ENCODE results near the gene PITX1.
A peak's percentile ranks its signal among the peaks of the same experiment; 100 is the strongest.

The PITX1 gene

GRCh38 chr5:135075621-135076020 lies 41.6 kb upstream of the PITX1 start:
- H3K4me3 ChIP-seq (ENCODE audit: low read length), result no peak overlapping the region
- no peak for TF ChIP-seq CTCF (conservative IDR thresholded peaks at IDR 0.05; ENCODE audit: low read depth, low read length)
- DNase-seq (ENCODE audit: low read depth), result no peak

- DNase-seq (ENCODE audit: low read depth), result no peak
- H3K4me3 ChIP-seq (ENCODE audit: low read length), result no peak overlapping the region
- no peak for TF ChIP-seq CTCF (conservative IDR thresholded peaks at IDR 0.05; ENCODE audit: low read depth, low read length)
These were observed 39.8 kb upstream of the PITX1 start for GRCh38 chr5:135073761-135074345.

- no peak for TF ChIP-seq CTCF (conservative IDR thresholded peaks at IDR 0.05; ENCODE audit: low read depth, low read length)
- no peak for DNase-seq (ENCODE audit: low read depth)
- H3K4me3 ChIP-seq (ENCODE audit: low read length), result no peak overlapping the region
These were observed 38.6 kb upstream of the PITX1 start for GRCh38 chr5:135072387-135073281.

- DNase-seq (ENCODE audit: low read depth), result no peak
- no peak for TF ChIP-seq CTCF (conservative IDR thresholded peaks at IDR 0.05; ENCODE audit: low read depth, low read length)
These were observed 37.3 kb upstream of the PITX1 start for GRCh38 chr5:135071311-135071710.

GRCh38 chr5:135069895-135070657 lies 36.0 kb upstream of the PITX1 start:
- no peak for TF ChIP-seq CTCF (conservative IDR thresholded peaks at IDR 0.05; ENCODE audit: low read depth, low read length)
- no peak overlapping the region for H3K4me3 ChIP-seq (ENCODE audit: low read length)
- DNase-seq (ENCODE audit: low read depth), result no peak

More at GRCh38 chr5:135071311-135071710, 37.3 kb upstream of the PITX1 start:
- no peak overlapping the region for H3K4me3 ChIP-seq (ENCODE audit: low read length)

- TF ChIP-seq CTCF (conservative IDR thresholded peaks at IDR 0.05; ENCODE audit: low read depth, low read length), result no peak
- peak; percentile 10 for DNase-seq (ENCODE audit: low read depth)
- H3K4me3 ChIP-seq (ENCODE audit: low read length), result no peak overlapping the region
These were observed 35.2 kb upstream of the PITX1 start for GRCh38 chr5:135069016-135069770.
